GM21825 (cell line): ENCODE measurements around the gene APOE.
A peak's percentile ranks its signal among the peaks of the same experiment; 100 is the strongest.
"Not testable (repeated sequence)": the region's sequence is repeated elsewhere in the genome, so short reads cannot be mapped to it uniquely, and the experiment has no call there.

Source experiments
- ATAC-seq: cut with Tn5 transposase; IDR thresholded peaks from one replicate; pipeline ENCODE4 v1.9.1; 2021; ENCODE audit warnings: mild to moderate bottlenecking, moderate library complexity; ENCODE audit not compliant: unreplicated experiment

APOE gene

DNA sequence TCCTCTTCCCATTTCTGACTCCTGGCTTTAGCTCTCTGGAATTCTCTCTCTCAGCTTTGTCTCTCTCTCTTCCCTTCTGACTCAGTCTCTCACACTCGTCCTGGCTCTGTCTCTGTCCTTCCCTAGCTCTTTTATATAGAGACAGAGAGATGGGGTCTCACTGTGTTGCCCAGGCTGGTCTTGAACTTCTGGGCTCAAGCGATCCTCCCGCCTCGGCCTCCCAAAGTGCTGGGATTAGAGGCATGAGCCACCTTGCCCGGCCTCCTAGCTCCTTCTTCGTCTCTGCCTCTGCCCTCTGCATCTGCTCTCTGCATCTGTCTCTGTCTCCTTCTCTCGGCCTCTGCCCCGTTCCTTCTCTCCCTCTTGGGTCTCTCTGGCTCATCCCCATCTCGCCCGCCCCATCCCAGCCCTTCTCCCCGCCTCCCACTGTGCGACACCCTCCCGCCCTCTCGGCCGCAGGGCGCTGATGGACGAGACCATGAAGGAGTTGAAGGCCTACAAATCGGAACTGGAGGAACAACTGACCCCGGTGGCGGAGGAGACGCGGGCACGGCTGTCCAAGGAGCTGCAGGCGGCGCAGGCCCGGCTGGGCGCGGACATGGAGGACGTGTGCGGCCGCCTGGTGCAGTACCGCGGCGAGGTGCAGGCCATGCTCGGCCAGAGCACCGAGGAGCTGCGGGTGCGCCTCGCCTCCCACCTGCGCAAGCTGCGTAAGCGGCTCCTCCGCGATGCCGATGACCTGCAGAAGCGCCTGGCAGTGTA, 2.7 kb downstream of the APOE start:
- ATAC-seq: no peak

DNA sequence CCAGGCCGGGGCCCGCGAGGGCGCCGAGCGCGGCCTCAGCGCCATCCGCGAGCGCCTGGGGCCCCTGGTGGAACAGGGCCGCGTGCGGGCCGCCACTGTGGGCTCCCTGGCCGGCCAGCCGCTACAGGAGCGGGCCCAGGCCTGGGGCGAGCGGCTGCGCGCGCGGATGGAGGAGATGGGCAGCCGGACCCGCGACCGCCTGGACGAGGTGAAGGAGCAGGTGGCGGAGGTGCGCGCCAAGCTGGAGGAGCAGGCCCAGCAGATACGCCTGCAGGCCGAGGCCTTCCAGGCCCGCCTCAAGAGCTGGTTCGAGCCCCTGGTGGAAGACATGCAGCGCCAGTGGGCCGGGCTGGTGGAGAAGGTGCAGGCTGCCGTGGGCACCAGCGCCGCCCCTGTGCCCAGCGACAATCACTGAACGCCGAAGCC, 3.3 kb downstream of the APOE start:
- no peak for ATAC-seq

- ATAC-seq: no peak
Measured at GRCh38 chr19:44909775-44910174, 4.2 kb downstream of the APOE start.

- not testable (repeated sequence) for ATAC-seq
Measured at GRCh38 chr19:44911896-44912295, 6.3 kb downstream of the APOE start.

- ATAC-seq: no peak
Measured at GRCh38 chr19:44912854-44913253, 7.3 kb downstream of the APOE start.

DNA sequence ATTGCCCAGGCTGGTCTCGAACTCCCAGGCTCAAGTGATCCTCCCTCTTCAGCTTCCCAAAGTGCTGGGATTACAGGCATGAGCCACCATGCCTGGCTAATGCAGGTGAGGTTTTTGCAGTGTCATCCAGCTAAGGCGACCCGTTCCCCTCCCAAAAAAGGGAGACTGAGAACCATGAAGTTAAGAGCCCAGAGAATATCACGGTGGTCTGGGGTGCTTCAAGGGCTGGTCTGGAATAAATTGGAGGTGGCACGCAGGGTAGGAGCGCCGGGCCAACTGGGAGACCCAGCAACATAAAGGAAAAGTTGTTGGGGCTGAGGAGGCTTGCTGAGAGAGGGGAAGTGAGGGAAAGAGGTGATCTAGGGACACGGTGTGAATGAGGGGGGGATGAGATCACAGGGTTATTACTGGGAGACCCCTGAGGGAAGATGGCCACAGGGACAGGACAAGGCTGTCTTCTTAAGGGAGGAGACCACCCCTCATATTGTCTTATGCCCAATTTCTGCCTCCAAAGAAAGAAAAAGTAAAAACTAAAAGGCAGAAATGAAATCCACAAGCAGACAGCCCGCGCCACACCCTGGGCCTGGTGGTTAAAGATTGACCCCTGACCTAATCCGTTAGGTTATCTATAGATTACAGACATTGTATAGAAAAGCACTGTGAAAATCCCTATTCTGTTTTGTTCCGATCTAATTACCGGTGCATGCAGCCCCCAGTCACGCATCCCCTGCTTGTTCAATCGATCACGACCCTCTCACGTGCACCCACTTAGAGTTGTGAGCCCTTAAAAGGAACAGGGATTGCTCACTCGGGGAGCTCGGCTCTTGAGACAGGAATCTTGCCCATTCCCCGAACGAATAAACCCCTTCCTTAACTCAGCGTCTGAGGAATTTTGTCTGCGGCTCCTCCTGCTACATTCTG, 8.2 kb downstream of the APOE start:
- not testable (repeated sequence) for ATAC-seq

DNA sequence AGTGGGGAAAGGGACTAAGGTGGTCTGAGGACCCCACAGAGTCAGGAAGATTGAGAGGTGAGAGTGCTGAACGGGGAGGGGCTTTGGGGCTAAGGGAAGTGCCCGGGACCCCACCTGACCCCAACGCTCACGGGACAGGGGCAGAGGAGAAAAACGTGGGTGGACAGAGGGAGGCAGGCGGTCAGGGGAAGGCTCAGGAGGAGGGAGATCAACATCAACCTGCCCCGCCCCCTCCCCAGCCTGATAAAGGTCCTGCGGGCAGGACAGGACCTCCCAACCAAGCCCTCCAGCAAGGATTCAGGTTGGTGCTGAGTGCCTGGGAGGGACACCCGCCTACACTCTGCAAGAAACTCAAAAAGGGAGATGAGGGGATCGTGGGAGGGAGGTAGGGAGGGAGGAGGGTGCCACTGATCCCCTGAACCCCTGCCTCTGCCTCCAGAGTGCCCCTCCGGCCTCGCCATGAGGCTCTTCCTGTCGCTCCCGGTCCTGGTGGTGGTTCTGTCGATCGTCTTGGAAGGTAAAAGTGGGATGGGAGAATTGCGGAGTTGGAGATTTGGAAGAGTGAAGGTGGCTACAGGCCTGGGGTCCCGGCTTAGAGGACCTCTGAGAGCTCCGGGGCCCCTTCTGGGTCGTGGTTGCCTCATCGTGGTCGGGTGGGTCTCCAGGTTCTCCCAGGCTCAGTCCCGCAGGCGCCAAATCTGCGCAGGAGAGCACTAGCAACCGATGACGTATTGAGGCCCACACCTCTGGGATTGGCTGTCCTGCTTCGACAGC, 9.0 kb downstream of the APOE start, which contains the start of gene APOC1:
Gene APOC1, plus strand, starts transcription at position 176 of the 774 bp plus-strand sequence. Its CDS starts 284 bp downstream, at position 460.
- peak; percentile 90 for ATAC-seq

- ATAC-seq: no peak
Measured at GRCh38 chr19:44924243-44924725, 18.7 kb downstream of the APOE start.

GRCh38 chr19:44925114-44925891, 19.7 kb downstream of the APOE start:
- ATAC-seq: no peak

- ATAC-seq: not testable (repeated sequence)
Measured at GRCh38 chr19:44926245-44927077, 20.9 kb downstream of the APOE start.

GRCh38 chr19:44927746-44928145, 22.1 kb downstream of the APOE start:
- no peak for ATAC-seq

DNA sequence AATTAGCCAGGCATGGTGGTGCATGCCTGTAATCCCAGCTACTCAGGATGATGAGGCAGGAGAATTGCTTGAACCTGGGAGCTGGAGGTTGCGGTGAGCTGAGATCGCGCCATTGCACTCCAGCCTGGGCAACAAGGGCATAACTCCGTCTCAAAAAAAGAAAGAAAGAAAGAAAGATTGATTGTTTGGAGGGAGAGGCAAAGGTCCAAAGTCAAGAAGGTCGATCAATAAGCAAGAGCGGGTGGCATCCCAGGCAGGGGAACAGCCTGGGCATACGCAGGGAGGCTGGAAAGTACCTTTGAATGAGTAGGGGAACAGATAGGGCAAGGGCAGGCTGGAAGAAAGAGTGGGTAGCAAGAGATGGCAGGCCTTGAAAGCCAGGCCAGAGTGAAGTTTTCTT, 24.5 kb downstream of the APOE start:
- ATAC-seq: no peak

GRCh38 chr19:44931541-44931940, 25.9 kb downstream of the APOE start:
- ATAC-seq: no peak

- no peak for ATAC-seq
Measured at GRCh38 chr19:44939668-44940067, 34.1 kb downstream of the APOE start.

GRCh38 chr19:44942067-44942571, 36.5 kb downstream of the APOE start, which contains the start of gene APOC4:
APOC4 (plus strand) TSS chr19:44942237; CDS start chr19:44942278, 41 bp downstream.
- no peak for ATAC-seq

DNA sequence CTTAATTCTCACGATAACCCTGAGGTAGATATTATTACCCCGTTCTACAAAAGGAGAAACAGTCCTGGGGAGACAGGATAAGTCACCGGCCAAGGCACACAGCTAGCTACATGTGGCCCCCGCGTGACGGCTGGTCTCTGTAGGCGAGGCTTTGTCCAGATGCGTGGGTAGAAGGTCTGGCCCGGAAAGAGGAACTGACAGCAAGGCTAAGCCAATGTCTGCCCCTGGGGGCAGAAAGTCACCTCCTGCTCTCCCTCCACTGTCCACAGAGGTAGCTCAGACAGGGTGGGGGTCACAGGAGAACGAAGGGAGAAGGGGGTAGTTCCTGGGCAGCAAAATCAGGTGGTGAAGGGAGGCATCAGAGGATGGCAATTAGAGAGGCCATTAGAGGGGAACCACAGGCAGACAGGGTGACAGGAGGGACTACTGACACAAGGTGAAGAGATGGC, 38.2 kb downstream of the APOE start:
- no peak for ATAC-seq

DNA sequence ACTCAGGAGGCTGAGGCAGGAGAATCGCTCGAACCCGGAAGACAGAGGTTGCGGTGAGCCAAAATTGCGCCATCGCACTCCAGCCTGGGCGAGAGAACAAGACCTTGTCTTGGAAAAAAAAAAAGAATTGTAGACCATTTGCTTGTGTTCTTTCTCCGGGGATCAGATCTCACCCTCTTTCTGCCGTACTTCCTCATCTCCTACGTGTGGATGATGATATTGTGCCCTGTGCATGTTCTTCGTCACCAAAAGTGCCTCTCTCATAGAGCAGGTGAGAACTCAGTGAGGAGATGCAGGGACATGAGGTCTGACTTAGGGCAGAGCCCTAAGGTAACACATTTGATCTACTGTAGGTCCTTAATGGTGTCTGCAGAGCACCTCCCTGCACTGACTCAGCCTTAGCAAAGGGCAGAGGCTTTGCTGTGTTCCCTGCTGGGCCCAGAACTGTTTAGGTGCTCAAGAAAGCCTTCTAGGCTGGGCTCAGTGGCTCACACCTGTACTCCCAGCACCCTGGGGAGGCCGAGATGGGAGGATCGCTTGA, 41.5 kb downstream of the APOE start:
- no peak for ATAC-seq

- no peak for ATAC-seq
Measured at GRCh38 chr19:44948237-44948636, 42.6 kb downstream of the APOE start.
